HCT116 (cell line): ENCODE measurements around the gene ANGPTL8. TPM values are rescaled to one million over a fixed set of nuclear protein-coding genes. Genes with fewer than 3 reads are reported as not detected.

Experiments
- ATAC-seq: fragments of 200-7000 bp; cut with Tn5 transposase; 2 replicates; pipeline ENCODE4 v1.9.1; 2020; ENCODE audit warnings: mild to moderate bottlenecking, moderate library complexity
- BruUV-seq: library from RNA; stranded (reverse); fragments of 400-500 nt; replicated peaks from 2 replicates; lab custom pipeline; 2021; lab: Mats Ljungman, UMichigan
- CTCF ChIA-PET: fragments of 300-600 bp; sonication (Branson Sonifier 250); formaldehyde crosslinking; loops from one replicate; lab custom pipeline; 2021; ENCODE audit warnings: antibody characterized with exemption; lab: Charles Lee
- POLR2A ChIA-PET: fragments of 300-600, 350-600 bp; sonication (Branson Sonifier 250); formaldehyde crosslinking; loops from one replicate; lab custom pipeline; 2021; ENCODE audit warnings: antibody characterized with exemption; lab: Charles Lee
- RAD21 ChIA-PET, 2 experiments: fragments of 300-600 bp; sonication (Branson Sonifier 250); formaldehyde crosslinking; loops; one replicate each; lab custom pipeline; 2023; ENCODE audit warnings: low total read pairs in 2 of 2; ENCODE audit not compliant: uncharacterized antibody in 2 of 2, unreplicated experiment in 2 of 2, low non-redundant PET in 1 of 2; lab: Charles Lee
- DNase-seq: peaks from one replicate; pipeline ENCODE4 v3.0.0-alpha.2; 2010; ENCODE audit warnings: low read depth, low spot score
- H2AFZ ChIP-seq: fragments of 200-600 bp; shearing (Covaris generic), sonication (generic); 2 replicates; pipeline ENCODE4 v1.6.1; 2017; ENCODE audit warnings: low read depth, mixed run types, mixed read lengths, antibody characterized with exemption, low read length; ENCODE audit not compliant: poor library complexity, severe bottlenecking
- H3K27ac ChIP-seq: 2 replicates; pipeline ENCODE4 v1.5.1; 2012; ENCODE audit warnings: low read depth, low read length
- H3K27me3 ChIP-seq: fragments of 200-600 bp; sonication (generic); 2 replicates; pipeline ENCODE4 v1.6.1; 2016; ENCODE audit warnings: mixed run types, low read length, mixed read lengths; ENCODE audit not compliant: insufficient read depth
- H3K36me3 ChIP-seq, 2 experiments: fragments of 200-500 bp in 1 of 2; fragments of 200-600 bp in 1 of 2; sonication (Bioruptor generic) in 1 of 2; sonication (generic) in 1 of 2; 2 replicates each; pipeline versions ENCODE4 v1.5.1 to v1.6.1; 2014 to 2016; ENCODE audit warnings: low read length in 2 of 2, inconsistent platforms in 1 of 2, mixed read lengths in 1 of 2, mixed run types in 1 of 2; ENCODE audit not compliant: insufficient read depth in 2 of 2, control insufficient read depth in 1 of 2
- H3K4me1 ChIP-seq, 2 experiments: fragments of 200-600 bp in 1 of 2; sonication (generic) in 1 of 2; 2 replicates each; pipeline versions ENCODE4 v1.5.1 to v1.6.1; 2012 to 2017; ENCODE audit warnings: low read length in 2 of 2, inconsistent platforms in 1 of 2, mild to moderate bottlenecking in 1 of 2, mixed read lengths in 1 of 2, mixed run types in 1 of 2, moderate library complexity in 1 of 2; ENCODE audit not compliant: insufficient read depth in 2 of 2, control insufficient read depth in 1 of 2
- H3K4me2 ChIP-seq: fragments of 200-600 bp; sonication (generic); 2 replicates; pipeline ENCODE4 v1.6.1; 2017; ENCODE audit warnings: mixed run types, low read length, mixed read lengths
- H3K4me3 ChIP-seq, 2 experiments: fragments of 200-600 bp in 1 of 2; sonication (generic) in 1 of 2; replicated peaks in 1 of 2; 2 replicates each; pipeline ENCODE4 v1.5.1; 2011 to 2016; ENCODE audit warnings: low read length in 2 of 2, control low read depth in 1 of 2, low read depth in 1 of 2, mild to moderate bottlenecking in 1 of 2, mixed read lengths in 1 of 2, mixed run types in 1 of 2
- H3K79me2 ChIP-seq: fragments of 200-600 bp; sonication (generic); 2 replicates; pipeline ENCODE4 v1.6.1; 2017; ENCODE audit warnings: mild to moderate bottlenecking, mixed run types, low read length, moderate library complexity, mixed read lengths; ENCODE audit not compliant: insufficient read depth
- H3K9ac ChIP-seq: fragments of 200-600 bp; sonication (generic); 2 replicates; pipeline ENCODE4 v1.6.1; 2016; ENCODE audit warnings: low read length, mixed read lengths
- H3K9me2 ChIP-seq: fragments of 200-600 bp; sonication (generic), shearing (Covaris generic); 2 replicates; pipeline ENCODE4 v1.6.1; 2017; ENCODE audit warnings: mixed run types, mild to moderate bottlenecking, moderate library complexity; ENCODE audit not compliant: insufficient read depth
- H3K9me3 ChIP-seq, 2 experiments: fragments of 200-500 bp in 1 of 2; fragments of 200-600 bp in 1 of 2; sonication (Bioruptor generic) in 1 of 2; sonication (generic) in 1 of 2; 2 replicates each; pipeline ENCODE4 v1.6.1; 2014 to 2017; ENCODE audit warnings: low read length in 2 of 2, mixed read lengths in 2 of 2, inconsistent platforms in 1 of 2, low read depth in 1 of 2, mild to moderate bottlenecking in 1 of 2, mixed run types in 1 of 2, moderate library complexity in 1 of 2; ENCODE audit not compliant: control insufficient read depth in 1 of 2, insufficient read depth in 1 of 2
- H4K20me1 ChIP-seq: fragments of 200-600 bp; sonication (generic), shearing (Covaris generic); 2 replicates; pipeline ENCODE4 v1.6.1; 2017; ENCODE audit warnings: mixed run types, mild to moderate bottlenecking, moderate library complexity; ENCODE audit not compliant: insufficient read depth
- CBX3 ChIP-seq: IDR thresholded peaks from 2 replicates; pipeline ENCODE4 v1.6.1; 2012; ENCODE audit warnings: low read depth
- CTCF ChIP-seq, 3 experiments: fragments of 200-600 bp in 1 of 3; sonication (generic) in 1 of 3; IDR thresholded peaks in 2 of 3; conservative IDR thresholded peaks in 1 of 3; 2 replicates each; pipeline ENCODE4 v1.5.1; 2012 to 2017; ENCODE audit warnings: low read depth in 2 of 3, low read length in 2 of 3, antibody characterized with exemption in 1 of 3, borderline replicate concordance in 1 of 3, control low read depth in 1 of 3, mild to moderate bottlenecking in 1 of 3, mixed read lengths in 1 of 3, mixed run types in 1 of 3, moderate library complexity in 1 of 3; ENCODE audit not compliant: insufficient read depth in 1 of 3
- EGR1 ChIP-seq: IDR thresholded peaks from 2 replicates; pipeline ENCODE4 v1.6.1; 2012; ENCODE audit warnings: low read depth
- EZH2phosphoT487 ChIP-seq: fragments of 200-600 bp; IDR thresholded peaks from 2 replicates; pipeline ENCODE4 v1.6.1; 2018; ENCODE audit warnings: antibody characterized with exemption, borderline replicate concordance
- FOSL1 ChIP-seq: IDR thresholded peaks from 2 replicates; pipeline ENCODE4 v1.6.1; 2012; ENCODE audit warnings: low read depth
- JUND ChIP-seq: IDR thresholded peaks from 2 replicates; pipeline ENCODE4 v1.6.1; 2012
- POLR2A ChIP-seq: IDR thresholded peaks from 2 replicates; pipeline ENCODE4 v1.7.0; 2011; ENCODE audit warnings: borderline replicate concordance; ENCODE audit not compliant: insufficient read depth, insufficient read length; ENCODE audit errors: extremely low read depth
- POLR2AphosphoS5 ChIP-seq: IDR thresholded peaks from 2 replicates; pipeline ENCODE4 v1.6.1; 2011; ENCODE audit warnings: mild to moderate bottlenecking, low read depth, low read length, moderate library complexity
- SIN3A ChIP-seq: IDR thresholded peaks from 2 replicates; pipeline ENCODE4 v1.6.1; 2012; ENCODE audit warnings: low read depth
- SP1 ChIP-seq: IDR thresholded peaks from 2 replicates; pipeline ENCODE4 v1.6.1; 2012; ENCODE audit warnings: low read depth
- TCF7L2 ChIP-seq: IDR thresholded peaks from 2 replicates; pipeline ENCODE4 v1.7.0; 2011; ENCODE audit warnings: borderline replicate concordance, inconsistent platforms; ENCODE audit not compliant: insufficient read depth, insufficient read length; ENCODE audit errors: extremely low read depth
- ZFX ChIP-seq: fragments of 450-650 bp; IDR thresholded peaks from 2 replicates; pipeline ENCODE4 v1.6.1; 2017
- intact Hi-C: fragments of 100-400 bp; cut with micrococcal nuclease; formaldehyde crosslinking; loops from 2 replicates; pipeline ENCODE4 v1.10.0; 2022
- total RNA-seq: library from RNA; stranded (reverse); gene quantifications from one replicate; pipeline ENCODE4 v1.2.1, GENCODE V29; 2021; ENCODE audit not compliant: unreplicated experiment

Gene ANGPTL8
- total RNA-seq, 1 experiment from 2014 or later, result not detected

GRCh38 chr19:11197291-11198174 is 41.9 kb upstream of the ANGPTL8 start, which contains the start of gene KANK2:
Gene KANK2 (minus strand): TSS chr19:11197545. CDS start chr19:11194511, 3,034 bp downstream.
- Histone ChIP-seq H3K9me3 (no peaks in the 10 kb centered on the region), H3K9me2 (no peaks in the 10 kb centered on the region), H3K9ac (peak within 1 kb of the TSS; percentile 66), H3K79me2 (0 out of 2 replicates have a peak, but pooled peaks cover 2% of the 10 kb centered on the region), H3K27ac (peak within 1 kb of the TSS; percentile 81), H3K4me1 (peaks cover 18 to 25% of the 10 kb centered on the region in 2 experiments), H3K36me3 (peaks cover 0 to 3% of the 10 kb centered on the region in 2 experiments; a peak in 1 of 4 replicates), H4K20me1 (no peaks in the 10 kb centered on the region), H2AFZ (no peak within 1 kb of the TSS), H3K27me3 (no peaks in the 10 kb centered on the region), H3K4me3 (peak within 1 kb of the TSS; percentile 63 to 78), H3K4me2 (peak within 1 kb of the TSS; percentile 75)
- POLR2A ChIA-PET, result interaction anchor here (1.0 to 1.4 kb wide), 3 partner anchors 54 to 59 kb away, joined by 3 to 10 read pairs (median 3); no protein-coding TSS in a partner anchor
- ATAC-seq (peak; percentile 89), DNase-seq (peak; percentile 50)
- no peak; the same call in 1 of the 2 replicates for TF ChIP-seq ZFX
- no peak for TF ChIP-seq EZH2phosphoT487
- TF ChIP-seq FOSL1, result no peak
- peak; percentile 81 for TF ChIP-seq POLR2AphosphoS5
- TF ChIP-seq SP1, result peak; percentile 37
- peak; percentile 35 for TF ChIP-seq POLR2A
- peak; percentile 21 for TF ChIP-seq CBX3
- TF ChIP-seq JUND, result no peak
- no peak for TF ChIP-seq TCF7L2
- TF ChIP-seq SIN3A, result no peak; the same call in 1 of the 2 replicates
- no peak for TF ChIP-seq CTCF (IDR thresholded peaks at IDR 0.05 in 2 of 3, conservative IDR thresholded peaks at IDR 0.05 in 1 of 3; ENCODE audit: borderline replicate concordance in 1 of 3, insufficient read depth in 1 of 3, low read depth in 2 of 3, low read length in 2 of 3)
- TF ChIP-seq EGR1, result peak; percentile 48; the same call in 1 of the 2 replicates
- intact Hi-C loops, result no loop called here
- no TSS peak for BruUV-seq
- RAD21 ChIA-PET, result interaction anchor here in 1 of 2 experiments (0.9 kb wide), 1 partner anchor 102 kb away, joined by 3 read pairs; no protein-coding TSS in a partner anchor
- CTCF ChIA-PET, result interaction anchor here (1.0 to 1.3 kb wide), 3 partner anchors 55 to 71 kb away, joined by 3 to 5 read pairs (median 4); no protein-coding TSS in a partner anchor
